GM18909 (cell line): Measurements from ENCODE around the gene AP1B1.
"Not testable (repeated sequence)": the region's sequence is repeated elsewhere in the genome, so short reads cannot be mapped to it uniquely, and the experiment has no call there.

Source experiments
- ATAC-seq: cut with Tn5 transposase; IDR thresholded peaks from one replicate; pipeline ENCODE4 v1.9.1; 2021; ENCODE audit warnings: mild to moderate bottlenecking; ENCODE audit not compliant: unreplicated experiment, poor library complexity

AP1B1 gene

DNA sequence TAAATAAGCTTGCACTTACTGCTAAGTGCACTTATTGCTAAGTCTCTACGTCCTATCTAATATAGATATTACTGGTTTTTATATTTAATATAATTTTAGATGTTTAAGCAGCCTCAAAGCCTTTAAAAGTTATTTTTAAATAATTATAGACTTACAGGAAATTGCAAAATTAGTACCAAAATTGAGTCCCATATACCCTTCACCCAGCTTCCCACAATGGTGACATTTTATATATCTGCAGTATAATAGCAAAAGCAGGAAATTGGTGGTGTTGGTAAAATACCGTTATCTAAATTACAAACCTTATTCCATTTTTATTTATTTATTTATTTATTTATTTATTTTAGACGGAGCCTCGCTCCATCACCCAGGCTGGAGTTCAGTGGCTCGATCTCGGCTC, 1.9 kb upstream of the AP1B1 start:
- no peak for ATAC-seq

DNA sequence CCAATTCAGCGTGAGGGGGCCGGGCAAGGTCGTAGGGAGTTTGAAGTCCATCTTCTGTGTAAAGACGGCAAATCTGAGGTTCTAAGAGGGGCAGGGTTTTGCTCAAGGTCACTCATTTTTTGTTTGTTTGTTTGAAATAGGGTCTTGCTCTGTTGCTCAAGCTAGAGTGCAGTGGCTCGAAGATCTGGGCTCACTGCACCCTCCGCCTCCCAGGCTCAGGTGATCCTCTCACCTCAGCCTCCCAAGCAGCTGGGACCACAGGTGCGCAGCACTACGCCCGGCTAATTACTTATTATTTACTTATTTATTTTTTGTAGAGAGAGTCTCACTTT, 355 bp upstream of the AP1B1 start:
- peak; percentile 11 for ATAC-seq

DNA sequence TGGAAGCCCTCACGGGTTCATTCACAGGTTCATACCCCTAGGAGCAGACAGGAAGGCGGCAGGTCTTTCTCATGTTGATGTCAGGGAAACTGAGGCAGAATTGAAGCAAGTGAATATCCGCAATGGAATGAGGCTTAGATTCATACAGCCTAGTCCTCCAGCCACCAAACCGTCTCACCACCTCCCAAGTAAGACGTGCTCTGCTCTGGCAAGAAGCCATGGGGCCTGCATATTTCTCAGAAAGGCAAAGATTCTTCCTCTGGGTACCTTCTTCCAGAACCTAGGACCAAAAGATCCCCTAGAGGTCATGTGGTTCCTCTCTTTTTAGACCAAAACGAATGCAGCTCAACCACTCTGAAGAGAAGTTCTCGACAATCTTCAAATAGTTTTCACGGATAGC, 1.7 kb downstream of the AP1B1 start:
- ATAC-seq: no peak

DNA sequence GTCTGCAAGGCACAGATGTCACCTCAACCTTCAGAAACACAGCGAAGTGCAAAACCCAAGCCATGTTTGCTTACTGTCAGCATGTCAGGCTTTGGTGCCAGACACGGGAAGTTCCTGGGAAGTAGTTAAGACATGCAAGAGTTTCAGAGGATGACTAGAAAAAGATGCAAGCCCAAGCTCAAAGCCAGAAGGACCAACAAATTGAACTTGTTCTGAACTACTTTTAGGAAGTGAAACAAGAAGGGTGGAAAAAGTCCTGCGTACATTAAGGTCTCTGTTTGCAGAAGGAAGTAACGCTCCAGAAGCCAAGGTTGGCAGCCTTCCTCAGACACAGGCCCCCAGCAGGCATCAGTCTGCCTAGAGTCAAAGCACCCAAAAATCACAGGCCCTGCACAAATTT, 2.6 kb downstream of the AP1B1 start:
- no peak for ATAC-seq

DNA sequence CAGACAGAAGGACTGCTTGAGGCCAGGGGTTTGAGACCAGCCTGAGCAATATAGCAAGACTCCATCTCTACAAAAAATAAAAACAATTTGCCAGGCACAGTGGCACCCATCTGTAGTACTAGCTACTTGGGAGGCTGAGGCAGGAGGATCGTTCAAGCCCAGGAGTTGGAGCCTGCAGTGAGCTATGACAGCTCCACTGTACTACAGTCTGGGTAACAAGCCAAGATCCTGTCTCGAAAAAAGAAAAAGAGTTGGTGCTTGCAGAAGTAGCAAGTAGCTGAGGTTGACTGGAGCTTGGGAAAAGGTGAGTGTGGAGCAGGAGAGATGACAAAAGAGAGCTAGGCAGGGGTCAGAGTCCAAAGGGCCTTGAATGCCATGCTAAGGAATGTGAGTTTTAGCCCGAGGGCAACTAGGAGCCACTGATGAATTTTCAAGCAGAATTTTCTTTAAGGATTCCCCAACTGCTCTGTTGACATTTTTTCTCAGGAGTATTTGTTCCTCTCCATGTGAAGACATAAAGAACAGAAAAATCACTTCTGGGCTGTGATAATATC, 3.1 kb downstream of the AP1B1 start:
- ATAC-seq: no peak

DNA sequence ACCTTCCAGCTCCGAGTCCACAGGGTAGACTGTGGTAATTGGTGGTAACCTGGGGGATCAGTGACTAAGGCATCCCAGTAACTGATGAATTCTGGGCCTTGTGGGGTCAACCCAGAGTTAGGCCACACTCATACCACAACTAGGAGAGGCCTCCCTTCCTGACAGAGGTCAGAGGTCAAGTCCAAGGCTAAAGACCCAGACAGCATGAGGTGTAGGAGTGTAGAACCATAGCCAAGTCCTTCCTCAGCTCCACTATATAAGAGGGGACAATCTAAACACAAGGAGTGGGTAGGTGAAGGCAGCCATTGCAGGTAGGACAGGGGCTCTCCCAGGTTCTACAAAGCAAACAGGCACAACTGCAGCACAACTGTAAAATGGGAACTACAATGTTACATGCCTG, 4.6 kb downstream of the AP1B1 start:
- ATAC-seq: no peak

DNA sequence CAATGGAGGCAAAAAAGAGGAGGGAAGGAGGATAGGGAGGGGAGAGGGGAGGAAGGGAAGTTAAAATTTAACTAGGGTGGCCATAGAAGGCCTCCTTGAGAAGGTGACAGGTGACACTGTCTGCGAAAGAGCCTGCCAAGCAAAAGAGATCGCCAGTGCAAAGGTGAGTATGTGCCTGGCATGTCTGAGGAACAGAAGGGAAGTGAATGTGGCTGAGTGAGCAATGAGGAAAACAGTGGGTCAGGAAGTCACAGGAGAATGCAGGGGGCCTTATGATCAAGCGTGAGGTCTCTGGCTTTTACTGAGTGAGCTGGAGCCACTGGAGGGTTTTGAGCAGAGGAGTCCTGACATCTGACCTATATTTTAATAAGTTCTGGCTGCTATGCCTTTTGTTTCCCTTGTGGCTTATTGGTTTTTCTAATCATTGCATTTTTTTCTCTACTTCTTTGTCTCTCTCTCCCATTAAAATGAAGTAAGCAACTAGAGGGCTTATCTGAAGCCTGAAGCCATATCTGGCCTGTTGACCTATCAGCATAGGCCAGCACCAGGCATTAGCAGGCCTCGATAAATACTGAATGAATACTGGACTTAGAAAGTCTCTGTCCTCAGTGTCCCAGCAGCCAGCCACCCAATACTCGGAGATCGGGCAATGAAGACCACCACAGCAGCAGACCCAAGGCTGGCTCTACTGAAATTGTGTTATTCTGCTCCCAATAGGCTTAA, 5.6 kb downstream of the AP1B1 start:
- no peak for ATAC-seq

DNA sequence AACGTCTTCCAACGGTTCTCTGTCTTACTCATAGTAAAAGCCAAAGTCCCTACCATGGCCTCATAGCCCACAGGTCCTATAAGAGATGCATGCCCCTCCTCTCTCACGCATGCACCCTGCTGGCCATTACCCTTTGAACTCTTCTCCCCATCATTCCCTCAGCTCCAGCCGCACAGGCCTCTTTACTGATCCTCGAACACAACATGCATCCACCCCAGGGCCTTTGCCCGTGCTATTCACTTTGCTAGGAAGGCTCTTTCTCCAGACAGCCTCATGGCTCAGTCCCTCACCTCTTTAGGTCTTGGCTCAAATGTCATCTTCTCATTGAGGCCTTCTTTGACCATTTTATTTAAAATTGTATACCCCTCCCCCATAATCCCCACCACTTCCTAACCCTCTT, 7.5 kb downstream of the AP1B1 start:
- no peak for ATAC-seq

DNA sequence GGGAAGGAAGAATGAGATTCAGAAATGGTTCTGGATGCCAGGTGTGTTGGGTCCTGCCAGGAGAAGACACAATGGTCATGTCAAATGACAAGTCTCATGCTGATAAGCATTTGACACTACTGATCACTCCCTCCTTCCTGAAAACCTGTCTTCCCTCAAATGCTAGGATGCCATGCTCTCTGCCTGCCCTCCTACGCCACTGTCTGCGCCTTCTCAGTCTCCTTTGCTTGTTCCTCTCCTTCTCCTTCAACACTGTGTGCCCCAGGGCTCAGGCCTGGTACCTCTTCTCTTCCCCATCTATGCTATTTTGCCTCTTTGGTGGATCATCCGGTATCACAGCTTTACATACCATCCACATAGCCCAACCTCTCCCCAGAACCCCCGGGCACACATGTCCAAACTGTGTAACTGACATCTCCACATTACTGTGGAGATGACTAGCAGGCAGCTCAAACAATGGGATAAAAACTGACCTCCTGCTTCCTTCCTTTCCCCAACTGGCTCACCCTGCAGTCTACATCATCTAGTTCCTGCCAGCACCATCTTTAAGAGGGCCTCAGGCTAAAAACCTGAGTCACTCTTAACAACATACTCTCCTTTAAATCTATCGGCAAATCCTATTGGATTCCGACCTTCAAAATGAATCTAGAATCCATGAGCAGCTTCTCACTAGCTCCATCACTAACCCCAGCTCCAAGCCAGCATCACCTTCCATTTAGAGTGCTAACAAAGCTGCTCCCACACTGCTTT, 8.2 kb downstream of the AP1B1 start:
- no peak for ATAC-seq

DNA sequence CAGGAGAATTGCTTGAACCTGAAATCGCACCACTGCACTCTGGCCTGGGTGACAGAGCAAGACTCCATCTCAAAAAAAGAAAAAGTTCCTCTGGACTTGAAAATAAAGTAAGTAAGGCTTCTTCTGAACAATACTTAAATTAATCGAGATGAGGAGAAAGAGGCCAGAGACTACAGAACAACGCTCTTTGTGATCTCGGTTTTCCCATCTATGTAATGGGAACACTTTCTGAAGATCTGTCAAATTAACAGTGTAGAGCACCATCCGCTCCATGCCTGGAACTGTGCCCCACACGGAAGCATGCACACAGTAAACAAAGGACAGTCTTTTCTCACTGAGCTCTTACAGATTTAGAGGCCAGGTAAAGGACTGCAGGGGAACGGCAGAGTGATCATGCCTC, 9.1 kb downstream of the AP1B1 start:
- no peak for ATAC-seq

DNA sequence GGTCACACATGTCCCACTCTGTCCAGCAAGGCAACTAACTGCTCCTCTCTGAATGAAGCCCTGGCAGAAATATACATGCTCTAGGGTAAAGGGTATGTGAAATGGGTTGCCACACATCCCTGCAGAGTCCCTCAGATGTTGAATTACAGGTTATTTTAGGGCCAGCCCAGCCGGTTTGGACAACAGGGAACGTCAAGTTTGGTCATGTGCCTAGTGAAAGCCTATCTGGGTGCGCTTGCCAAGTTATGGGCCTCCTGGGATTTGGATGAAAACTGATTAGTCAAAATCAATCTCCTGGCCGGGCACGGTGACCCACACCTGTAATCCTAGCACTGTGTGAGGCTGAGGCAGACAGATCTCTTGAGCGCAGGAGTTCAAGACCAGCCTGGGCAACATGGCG, 10.4 kb downstream of the AP1B1 start:
- no peak for ATAC-seq

DNA sequence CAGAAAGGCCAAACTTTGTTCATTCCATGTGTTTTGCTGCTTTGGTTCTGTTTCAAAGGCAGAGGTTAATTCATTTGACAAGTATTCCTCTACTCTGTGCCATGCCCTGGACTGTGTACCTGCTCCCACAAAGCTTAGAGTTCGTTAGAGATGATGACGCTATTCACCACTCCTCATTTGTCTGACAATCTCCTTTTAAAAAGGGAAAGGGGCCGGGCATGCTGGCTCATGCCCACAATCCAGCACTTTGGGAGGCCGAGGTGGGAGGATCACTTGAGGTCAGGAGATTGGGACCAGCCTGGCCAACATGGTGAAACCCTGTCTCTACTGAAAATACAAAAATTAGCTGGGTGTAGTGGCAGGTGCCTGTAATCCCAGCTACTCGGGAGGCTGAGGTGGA, 11.7 kb downstream of the AP1B1 start:
- not testable (repeated sequence) for ATAC-seq

DNA sequence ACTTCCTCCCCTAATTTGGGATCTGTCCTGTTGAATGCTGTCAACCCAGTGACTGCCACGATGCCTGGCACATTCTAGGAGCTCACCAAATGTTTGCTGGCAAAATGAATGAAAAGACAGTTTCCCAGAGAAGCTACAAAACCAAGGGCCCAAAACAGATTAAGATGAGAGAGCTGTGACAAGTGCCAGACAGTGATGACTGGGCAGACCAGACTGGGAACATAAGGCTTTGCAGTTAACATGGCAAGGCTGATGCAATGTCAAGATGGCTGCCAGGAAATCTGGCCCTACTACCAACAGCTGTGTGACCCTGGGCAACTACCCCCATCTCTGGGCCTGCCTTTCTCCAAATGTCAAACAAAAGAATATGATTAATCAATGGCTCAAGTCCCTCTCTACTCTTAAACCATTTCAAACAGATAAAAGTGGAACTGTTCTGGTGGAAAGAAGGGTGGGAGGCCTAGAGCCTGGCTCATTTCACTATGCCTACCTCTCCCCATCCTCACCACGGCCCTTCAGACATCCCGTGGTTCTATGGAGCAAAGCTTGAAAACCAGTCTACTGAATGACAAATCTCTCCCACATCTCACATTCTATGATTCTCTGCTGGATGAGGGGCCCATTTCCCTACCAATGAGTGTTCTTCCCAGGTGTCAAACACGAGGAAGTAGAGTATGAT, 12.8 kb downstream of the AP1B1 start:
- no peak for ATAC-seq

DNA sequence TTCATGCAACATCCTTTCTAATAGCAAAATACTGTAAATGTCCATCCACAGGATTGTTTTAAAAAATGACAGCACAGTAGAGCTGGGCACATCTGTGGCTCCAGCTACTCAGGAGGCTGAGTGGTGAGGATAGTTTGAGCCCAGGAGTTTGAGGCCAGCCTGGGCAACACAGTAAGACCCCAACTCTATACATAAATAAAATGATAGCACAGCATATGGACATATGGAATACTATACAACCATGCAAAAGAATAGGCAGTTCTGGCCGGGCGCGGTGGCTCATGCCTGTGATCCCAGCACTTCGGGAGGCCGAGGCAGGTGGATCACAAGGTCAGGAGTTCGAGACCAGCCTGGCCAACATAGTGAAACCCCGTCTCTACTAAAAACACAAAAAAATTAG, 13.6 kb downstream of the AP1B1 start:
- ATAC-seq: not testable (repeated sequence)

DNA sequence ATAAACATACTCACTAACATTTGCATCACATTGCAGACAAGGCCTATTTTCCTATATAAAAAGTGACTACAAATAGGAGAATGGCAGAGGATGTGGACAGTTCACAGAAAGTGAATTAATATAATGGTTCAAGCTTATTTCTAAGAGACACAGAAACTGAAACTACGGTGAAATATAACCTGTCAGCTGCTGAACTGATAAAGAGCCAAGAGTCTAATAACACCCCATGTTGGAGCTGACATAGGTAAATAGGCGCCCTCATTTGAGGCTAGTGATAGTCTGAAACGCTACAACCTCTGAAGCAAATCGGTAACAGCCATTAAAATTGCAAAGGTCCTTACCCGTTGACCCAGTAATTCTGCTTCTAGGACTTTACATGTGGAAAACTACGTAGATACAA, 14.0 kb downstream of the AP1B1 start:
- ATAC-seq: no peak

DNA sequence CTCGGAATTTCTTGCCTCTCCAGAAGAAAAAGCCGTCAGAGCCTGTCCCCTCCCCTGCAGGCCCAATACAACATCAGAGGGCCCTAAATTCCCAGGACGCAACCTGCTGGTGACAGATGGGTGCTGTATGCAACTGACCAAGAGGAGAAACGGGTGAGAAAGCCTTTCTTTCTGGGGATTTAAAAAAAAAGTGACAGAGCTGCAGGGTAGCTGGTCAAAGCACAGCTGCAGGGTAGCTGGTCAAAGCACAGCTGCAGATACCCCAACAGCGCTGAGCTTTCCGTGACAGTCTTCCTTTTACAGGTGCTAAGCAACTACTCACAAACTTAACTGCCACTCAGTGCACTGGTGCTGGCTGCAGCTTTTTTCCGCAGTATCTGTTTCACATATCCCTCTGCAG, 17.8 kb downstream of the AP1B1 start:
- ATAC-seq: no peak

DNA sequence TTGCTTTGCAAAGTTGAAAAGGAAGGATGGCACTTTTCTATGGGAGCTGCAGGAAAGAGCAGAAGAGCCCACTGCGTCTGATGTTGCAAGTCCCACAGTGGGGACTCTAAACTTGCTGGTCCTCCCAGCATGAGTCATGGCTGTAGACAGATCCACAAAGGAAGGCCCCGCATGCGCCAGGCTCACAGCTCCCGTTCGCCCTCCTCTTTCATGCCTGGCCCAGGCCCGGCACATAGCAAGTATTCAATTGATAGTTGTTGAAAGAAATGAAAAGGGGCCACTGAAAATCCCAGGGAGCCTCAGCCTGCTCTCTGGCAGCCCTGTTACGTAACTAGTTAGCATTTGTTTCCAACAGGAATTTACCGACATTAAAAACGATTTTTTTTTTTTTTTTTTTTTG, 18.9 kb downstream of the AP1B1 start:
- ATAC-seq: no peak

DNA sequence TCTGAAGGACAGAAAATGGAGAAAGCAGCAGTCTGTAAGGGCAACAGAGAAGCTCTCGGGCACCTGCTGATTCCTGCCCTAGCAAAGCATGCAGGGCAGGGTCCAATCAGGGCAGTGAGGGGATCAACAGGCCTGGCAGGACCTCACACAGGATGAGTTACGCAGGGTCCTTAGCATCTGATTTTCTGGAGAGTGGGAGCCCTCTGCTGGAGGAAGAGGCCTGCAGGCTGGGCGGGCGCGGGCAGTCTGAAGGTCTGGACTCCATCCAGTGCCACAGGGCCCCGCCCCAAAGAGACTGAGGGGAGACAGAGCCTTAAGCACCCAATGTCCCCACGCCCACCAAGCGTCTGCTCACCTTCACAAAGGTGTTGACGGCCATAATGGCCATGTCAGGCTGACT, 28.9 kb downstream of the AP1B1 start:
- ATAC-seq: no peak

DNA sequence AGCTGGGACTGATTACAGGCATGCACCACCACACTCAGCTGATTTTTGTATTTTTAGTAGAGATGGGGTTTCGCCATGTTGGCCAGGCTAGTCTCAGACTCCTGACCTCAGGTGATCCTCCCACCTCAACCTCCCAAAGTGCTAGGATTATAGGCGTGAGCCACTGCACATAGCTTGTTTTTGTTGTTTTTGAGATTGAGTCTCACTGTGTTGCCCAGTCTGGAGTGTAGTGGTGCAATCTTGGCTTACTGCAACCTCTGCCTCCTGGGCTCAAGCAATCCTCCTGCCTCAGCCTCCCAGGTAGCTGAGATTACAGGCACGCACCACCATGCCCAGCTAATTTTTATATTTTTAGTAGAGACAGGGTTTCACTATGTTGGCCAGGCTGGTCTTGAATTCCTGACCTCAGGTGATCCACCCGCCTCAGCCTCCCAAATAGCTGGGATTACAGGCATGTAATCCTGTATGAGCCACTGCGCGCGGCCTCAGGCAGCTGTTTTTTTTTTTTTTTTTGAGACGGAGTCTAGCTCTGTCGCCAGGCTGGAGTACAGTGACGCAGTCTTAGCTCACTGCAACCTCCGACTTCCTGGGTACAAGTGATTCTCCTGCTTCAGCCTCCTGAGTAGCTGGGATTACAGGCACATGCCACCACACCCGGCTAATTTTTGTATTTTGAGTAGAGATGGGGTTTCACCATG, 31.0 kb downstream of the AP1B1 start:
- not testable (repeated sequence) for ATAC-seq

DNA sequence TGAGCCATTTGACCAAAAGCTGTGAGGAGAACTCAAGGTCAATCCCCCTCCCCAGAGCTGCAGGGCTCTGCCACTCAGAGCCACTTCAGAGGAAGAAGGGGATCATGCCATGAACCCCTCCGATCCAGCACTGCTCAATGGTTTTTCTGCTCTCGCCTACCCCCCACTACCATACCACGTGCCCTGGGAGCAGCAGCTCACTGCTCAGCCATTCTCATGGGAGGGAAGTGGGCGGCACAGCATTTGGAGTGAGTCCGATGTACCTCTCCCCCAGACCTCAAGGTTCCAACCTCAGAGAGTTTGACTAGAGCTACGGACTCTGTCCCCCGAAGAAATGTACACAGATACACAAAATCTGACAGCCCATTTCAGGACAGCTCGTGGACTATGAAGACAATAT, 34.5 kb downstream of the AP1B1 start:
- ATAC-seq: no peak

DNA sequence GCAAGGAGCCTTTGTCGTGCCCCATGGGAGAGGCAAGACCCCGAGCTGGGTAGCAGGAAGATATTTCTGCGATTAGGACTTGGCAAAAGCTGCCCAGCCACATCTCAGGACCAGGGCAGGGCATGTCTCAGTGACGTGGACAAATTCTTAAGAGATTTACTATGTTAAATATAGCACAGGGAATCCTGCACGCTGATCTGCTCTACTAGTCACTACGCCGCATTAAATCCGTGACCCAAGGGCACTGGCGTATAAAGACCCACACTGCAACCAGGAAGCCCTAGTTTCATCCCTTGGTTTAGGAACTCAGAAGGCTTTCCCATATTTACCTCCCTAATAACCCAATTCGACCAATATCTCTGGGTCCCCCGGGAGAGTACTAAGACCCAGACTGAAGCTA, 35.1 kb downstream of the AP1B1 start:
- ATAC-seq: no peak
